ENCODE measurements around the gene PARD6A. TPM values are rescaled to one million over a fixed set of nuclear protein-coding genes. Genes with fewer than 3 reads are reported as not detected.
"Not testable (repeated sequence)": the region's sequence is repeated elsewhere in the genome, so short reads cannot be mapped to it uniquely, and the experiment has no call there.

The PARD6A gene
- total and polyA plus RNA-seq, 5 donors from 2014 or later, result 6.2 to 19.9 (median 17.9) TPM

DNA sequence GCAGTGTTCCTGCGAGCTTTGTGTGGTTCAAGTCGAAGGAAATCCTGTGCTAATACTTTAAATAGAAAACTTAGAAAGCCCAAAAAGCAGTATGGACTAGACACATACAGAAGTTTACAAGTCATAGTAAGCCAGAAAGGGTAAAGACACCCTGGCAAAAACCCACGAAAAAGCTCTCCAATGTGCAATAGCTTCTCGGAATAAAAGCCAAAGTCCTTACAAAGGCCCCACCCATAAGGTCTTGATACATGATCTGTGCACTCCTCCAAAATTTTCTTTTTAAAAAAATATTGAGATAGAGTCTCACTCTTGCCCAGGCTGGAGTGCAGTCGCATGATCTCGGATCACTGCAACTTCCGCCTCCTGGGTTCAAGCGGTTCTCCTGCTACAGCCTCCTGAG, 16.2 kb downstream of the PARD6A start:
- Histone ChIP-seq H3K27me3 (ENCODE audit: control insufficient read depth, insufficient read depth, low read length) (no peaks in the 10 kb centered on the region), H3K4me3 (ENCODE audit: low read depth, low read length) (no peak overlapping the region), H3K36me3 (ENCODE audit: control insufficient read depth, insufficient read depth, low read length) (no peaks in the 10 kb centered on the region), H3K4me1 (ENCODE audit: control insufficient read depth, insufficient read depth, low read length, poor library complexity, severe bottlenecking) (no peaks in the 10 kb centered on the region), H3K9me3 (ENCODE audit: control insufficient read depth in 2 of 2, low read length in 2 of 2) (no peaks in the 10 kb centered on the region), H3K27ac (ENCODE audit: insufficient read depth, low read length, poor library complexity, severe bottlenecking) (no peak overlapping the region)
- Mint-ChIP-seq H3K4me3 (no peak overlapping the region), H3K27me3 (no peaks in the 10 kb centered on the region), H3K36me3 (no peaks in the 10 kb centered on the region), H3K9me3 (no peaks in the 10 kb centered on the region), H3K4me1 (peaks cover 0 to 6% (median 3%) of the 10 kb centered on the region in 4 donors), H3K27ac (peak overlapping the region in 2 of 3 donors; percentile 32 to 76)
- ATAC-seq (ENCODE audit: low read depth in 2 of 2) (no peak), DNase-seq (no peak)

DNA sequence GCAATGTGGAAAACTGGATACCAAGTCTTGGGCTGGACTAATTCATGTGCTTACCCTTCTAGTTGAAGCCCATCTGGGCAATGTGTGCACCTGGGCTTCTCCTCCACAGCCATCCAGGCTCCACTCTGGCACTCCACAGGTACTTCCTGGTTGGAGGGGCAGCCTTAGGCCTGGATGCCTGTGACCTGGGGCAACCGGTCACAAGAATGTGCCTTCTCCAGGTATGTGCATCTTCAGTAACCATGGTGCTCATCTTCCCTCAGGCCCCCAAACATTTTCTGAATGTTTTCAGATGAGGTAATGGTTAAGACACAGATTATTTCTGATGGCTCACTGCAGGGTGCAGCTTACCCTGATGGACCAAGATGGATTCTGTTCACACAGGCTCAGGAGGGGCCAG, 17.0 kb downstream of the PARD6A start:
- Histone ChIP-seq H3K27ac (ENCODE audit: insufficient read depth, low read length, poor library complexity, severe bottlenecking) (no peak overlapping the region), H3K27me3 (ENCODE audit: control insufficient read depth, insufficient read depth, low read length) (no peaks in the 10 kb centered on the region), H3K9me3 (ENCODE audit: control insufficient read depth in 2 of 2, low read length in 2 of 2) (no peaks in the 10 kb centered on the region), H3K36me3 (ENCODE audit: control insufficient read depth, insufficient read depth, low read length) (no peaks in the 10 kb centered on the region), H3K4me3 (ENCODE audit: low read depth, low read length) (no peak overlapping the region), H3K4me1 (ENCODE audit: control insufficient read depth, insufficient read depth, low read length, poor library complexity, severe bottlenecking) (no peaks in the 10 kb centered on the region)
- Mint-ChIP-seq H3K27ac (no peak overlapping the region), H3K4me3 (no peak overlapping the region), H3K4me1 (peaks cover 1 to 8% (median 4%) of the 10 kb centered on the region in 4 donors), H3K36me3 (no peaks in the 10 kb centered on the region), H3K27me3 (no peaks in the 10 kb centered on the region), H3K9me3 (no peaks in the 10 kb centered on the region)
- DNase-seq (no peak), ATAC-seq (ENCODE audit: low read depth in 2 of 2) (no peak)

DNA sequence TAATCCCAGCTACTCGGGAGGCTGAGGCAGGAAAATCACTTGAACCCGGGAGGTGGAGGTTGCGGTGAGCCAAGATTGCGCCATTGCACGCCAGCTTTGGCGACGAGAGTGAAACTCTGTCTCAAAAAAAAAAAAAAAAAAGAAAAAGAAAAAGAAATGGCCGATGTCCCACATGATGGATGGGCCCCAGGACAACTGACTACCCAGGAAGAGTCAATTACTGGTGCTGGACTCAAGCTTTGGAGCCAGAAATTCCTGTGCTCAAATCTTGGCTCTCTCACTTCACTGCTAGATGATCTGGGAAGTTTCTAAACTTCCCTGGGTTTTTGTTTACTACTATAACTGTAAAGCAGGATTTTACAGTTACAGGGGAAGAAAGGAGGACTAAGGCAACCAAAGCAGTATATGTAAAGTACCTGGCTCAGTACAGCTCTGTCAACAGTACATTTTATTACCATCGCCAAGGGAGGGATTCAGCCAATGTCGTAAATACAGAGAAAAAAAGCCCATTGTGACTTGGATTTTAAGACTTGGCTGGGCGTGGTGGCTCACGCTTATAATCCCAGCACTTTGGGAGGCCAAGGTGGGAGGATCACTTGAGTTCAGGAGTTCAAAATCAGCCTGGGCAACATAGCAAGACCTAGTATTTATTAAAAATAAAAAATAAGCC, 17.7 kb downstream of the PARD6A start:
- Mint-ChIP-seq H3K4me3 (no peak overlapping the region), H3K36me3 (no peaks in the 10 kb centered on the region), H3K27ac (no peak overlapping the region), H3K4me1 (peaks cover 0 to 9% (median 4%) of the 10 kb centered on the region in 4 donors), H3K9me3 (no peaks in the 10 kb centered on the region), H3K27me3 (no peaks in the 10 kb centered on the region)
- no peaks in the 10 kb centered on the region for H3K4me1 ChIP-seq (ENCODE audit: control insufficient read depth, insufficient read depth, low read length, poor library complexity, severe bottlenecking)
- no peaks in the 10 kb centered on the region for H3K9me3 ChIP-seq (ENCODE audit: control insufficient read depth in 2 of 2, low read length in 2 of 2)
- DNase-seq (no peak), ATAC-seq (ENCODE audit: low read depth in 2 of 2) (no peak)
- no peak overlapping the region for H3K27ac ChIP-seq (ENCODE audit: insufficient read depth, low read length, poor library complexity, severe bottlenecking)
- no peak overlapping the region for H3K4me3 ChIP-seq (ENCODE audit: low read depth, low read length)
- H3K27me3 ChIP-seq (ENCODE audit: control insufficient read depth, insufficient read depth, low read length), result no peaks in the 10 kb centered on the region
- H3K36me3 ChIP-seq (ENCODE audit: control insufficient read depth, insufficient read depth, low read length), result peaks cover under 1% of the 10 kb centered on the region

DNA sequence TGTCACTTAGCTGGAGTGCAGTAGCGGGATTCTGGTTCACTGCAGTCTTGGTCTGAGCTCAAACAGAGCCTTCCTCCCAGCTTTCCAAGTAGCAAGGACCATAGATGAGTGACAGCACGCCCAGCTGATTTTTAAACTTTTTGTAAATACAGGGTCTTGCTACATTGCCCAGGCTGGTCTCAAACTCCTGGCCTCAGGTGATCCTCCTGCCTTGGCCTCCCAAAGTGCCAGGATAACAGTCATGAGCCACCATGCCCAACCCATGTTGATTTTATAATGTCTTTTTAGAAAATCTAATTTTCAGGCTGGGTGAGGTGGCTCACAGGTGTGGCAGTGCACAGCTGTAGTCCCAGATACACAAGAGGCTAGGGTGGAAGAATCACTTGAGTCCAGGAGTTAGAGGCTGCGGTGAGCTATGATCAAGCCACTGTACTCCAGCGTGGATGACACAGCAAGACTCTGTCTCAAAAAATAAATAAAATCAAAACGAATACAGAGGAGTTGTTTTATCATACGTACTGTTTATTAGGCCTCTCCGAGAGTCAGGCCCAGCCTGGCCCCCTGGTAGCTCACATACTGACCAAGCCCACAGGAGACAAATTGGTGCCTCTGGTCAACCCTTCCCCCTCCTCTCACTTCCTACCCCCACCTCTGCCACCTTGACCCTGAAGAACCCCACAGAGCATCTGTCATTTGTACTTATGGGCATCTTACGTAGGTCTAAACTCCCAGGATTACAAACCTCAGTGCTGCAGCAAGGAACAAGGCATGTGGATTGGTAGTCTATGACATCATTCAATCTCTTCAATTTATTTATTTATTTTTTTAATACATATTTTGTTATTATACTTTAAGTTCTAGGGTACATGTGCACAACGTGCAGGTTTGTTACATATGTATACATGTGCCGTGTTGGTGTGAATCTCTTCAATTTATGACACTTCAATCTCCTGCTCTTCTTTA, 19.5 kb downstream of the PARD6A start:
- Histone ChIP-seq H3K27me3 (ENCODE audit: control insufficient read depth, insufficient read depth, low read length) (no peaks in the 10 kb centered on the region), H3K4me3 (ENCODE audit: low read depth, low read length) (no peak overlapping the region), H3K36me3 (ENCODE audit: control insufficient read depth, insufficient read depth, low read length) (peaks cover 8% of the 10 kb centered on the region), H3K4me1 (ENCODE audit: control insufficient read depth, insufficient read depth, low read length, poor library complexity, severe bottlenecking) (no peaks in the 10 kb centered on the region), H3K9me3 (ENCODE audit: control insufficient read depth in 2 of 2, low read length in 2 of 2) (no peaks in the 10 kb centered on the region), H3K27ac (ENCODE audit: insufficient read depth, low read length, poor library complexity, severe bottlenecking) (no peak overlapping the region)
- Mint-ChIP-seq H3K9me3 (no peaks in the 10 kb centered on the region), H3K4me1 (peaks cover 0 to 12% (median 8%) of the 10 kb centered on the region in 4 donors), H3K36me3 (peaks cover 4% of the 10 kb centered on the region), H3K27me3 (no peaks in the 10 kb centered on the region), H3K4me3 (no peak overlapping the region), H3K27ac (peak overlapping the region in 1 of 3 donors; percentile 39)
- ATAC-seq (ENCODE audit: low read depth in 2 of 2) (no peak), DNase-seq (no peak)

DNA sequence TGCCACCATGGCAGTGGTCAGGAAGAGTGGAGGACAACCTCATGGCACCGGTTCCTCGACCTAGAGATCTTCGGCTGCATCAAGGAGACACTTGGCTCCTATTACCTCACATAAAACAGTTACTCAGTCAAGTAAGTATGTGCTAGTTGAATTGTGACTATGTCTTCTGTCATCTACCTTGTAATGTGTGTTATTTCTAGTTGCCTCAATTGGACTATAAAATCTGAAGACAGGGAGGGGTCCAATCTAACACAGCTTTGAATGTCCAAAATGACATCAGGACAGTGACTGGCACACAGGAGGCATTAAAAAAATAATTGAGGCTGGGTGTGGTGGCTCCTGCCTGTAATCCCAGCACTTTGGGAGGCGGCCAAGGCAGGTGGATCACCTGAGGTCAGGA, 23.0 kb downstream of the PARD6A start:
- Mint-ChIP-seq H3K9me3 (no peaks in the 10 kb centered on the region), H3K36me3 (peaks cover 10% of the 10 kb centered on the region), H3K27ac (peak overlapping the region; percentile 1 to 91 (median 65)), H3K27me3 (no peaks in the 10 kb centered on the region), H3K4me1 (peaks cover 0 to 25% (median 19%) of the 10 kb centered on the region in 4 donors), H3K4me3 (peak overlapping the region in 2 of 4 donors; percentile 27 to 34)
- DNase-seq (no peak), ATAC-seq (ENCODE audit: low read depth in 2 of 2) (no peak)
- Histone ChIP-seq H3K4me1 (ENCODE audit: control insufficient read depth, insufficient read depth, low read length, poor library complexity, severe bottlenecking) (no peaks in the 10 kb centered on the region), H3K4me3 (ENCODE audit: low read depth, low read length) (no peak overlapping the region), H3K27me3 (ENCODE audit: control insufficient read depth, insufficient read depth, low read length) (no peaks in the 10 kb centered on the region), H3K9me3 (ENCODE audit: control insufficient read depth in 2 of 2, low read length in 2 of 2) (no peaks in the 10 kb centered on the region), H3K36me3 (ENCODE audit: control insufficient read depth, insufficient read depth, low read length) (peaks cover 8% of the 10 kb centered on the region), H3K27ac (ENCODE audit: insufficient read depth, low read length, poor library complexity, severe bottlenecking) (no peak overlapping the region)

DNA sequence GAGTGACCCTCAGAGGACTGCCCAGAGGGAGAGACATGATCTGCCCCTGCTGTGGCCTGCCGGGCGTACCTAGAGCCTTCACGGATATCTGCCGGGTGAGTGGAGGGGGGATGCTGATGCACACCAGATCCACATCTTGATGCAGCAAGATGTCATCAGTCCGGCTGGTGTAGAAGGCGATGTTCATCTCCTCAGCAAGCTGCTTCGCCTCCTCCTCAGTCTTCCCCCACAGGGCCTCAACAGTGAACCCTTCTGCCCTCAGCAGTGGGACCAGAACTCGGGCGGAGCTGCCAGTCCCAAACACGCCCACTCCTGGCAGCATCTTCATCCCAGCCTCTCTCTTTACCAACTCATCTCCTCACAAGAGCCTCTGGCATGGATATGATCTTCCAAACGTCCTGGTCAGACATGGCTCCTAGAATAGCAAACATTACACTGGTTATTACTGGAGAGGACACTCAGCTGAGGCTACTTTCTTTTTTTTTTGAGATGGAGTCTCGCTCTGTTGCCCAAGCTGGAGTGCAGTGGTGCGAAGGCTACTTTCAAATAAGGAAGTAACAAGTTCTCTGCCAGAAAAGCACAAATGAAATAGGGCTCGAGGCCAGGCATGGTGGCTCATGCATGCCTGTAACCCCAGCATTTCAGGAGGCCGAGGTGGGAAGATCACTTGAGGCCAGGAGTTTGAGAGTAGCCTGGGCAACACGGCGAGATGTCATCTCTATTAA, 24.8 kb downstream of the PARD6A start:
- no peak for DNase-seq

DNA sequence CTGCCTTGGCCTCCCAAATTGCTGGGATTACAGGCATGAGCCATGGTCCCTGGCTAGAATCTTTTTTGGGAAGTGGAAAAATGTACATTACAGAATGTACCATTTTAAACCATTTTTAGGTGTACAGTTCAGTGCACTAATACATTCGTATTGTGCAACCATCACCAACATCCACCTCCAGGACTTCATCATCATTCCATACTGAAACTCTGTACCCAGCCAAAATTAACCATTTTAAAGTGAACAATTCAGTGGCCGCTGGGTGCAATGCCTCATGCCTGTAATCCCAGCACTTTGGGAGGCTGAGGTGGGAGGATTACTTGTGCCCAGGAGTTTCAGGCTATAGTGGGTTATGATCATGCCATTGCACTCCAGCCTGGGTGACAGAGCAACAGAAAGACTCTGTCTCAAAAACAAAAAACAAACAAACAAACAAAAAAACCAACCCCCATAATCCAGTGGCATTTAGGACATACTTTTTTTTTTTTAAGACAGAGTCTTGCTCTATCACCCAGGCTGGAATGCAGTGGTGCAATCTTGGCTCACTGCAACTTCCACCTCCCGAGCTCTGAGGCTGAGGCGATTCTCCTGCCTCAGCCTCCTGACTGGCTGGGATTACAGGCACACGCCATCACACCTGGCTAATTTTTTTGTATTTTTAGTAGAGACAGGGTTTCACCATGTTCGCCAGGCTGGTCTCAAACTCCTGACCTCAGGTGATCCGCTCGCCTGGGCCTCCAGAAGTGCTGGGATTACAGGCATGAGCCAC, 32.9 kb downstream of the PARD6A start:
- not testable (repeated sequence) for H3K36me3 ChIP-seq (ENCODE audit: control insufficient read depth, insufficient read depth, low read length); H3K27me3 ChIP-seq (ENCODE audit: control insufficient read depth, insufficient read depth, low read length); H3K9me3 Mint-ChIP-seq; H3K4me1 Mint-ChIP-seq; ATAC-seq (ENCODE audit: low read depth in 2 of 2); H3K4me3 ChIP-seq (ENCODE audit: low read depth, low read length); H3K27ac ChIP-seq (ENCODE audit: insufficient read depth, low read length, poor library complexity, severe bottlenecking); H3K27me3 Mint-ChIP-seq; H3K9me3 ChIP-seq (ENCODE audit: control insufficient read depth in 2 of 2, low read length in 2 of 2); DNase-seq; H3K4me3 Mint-ChIP-seq; H3K4me1 ChIP-seq (ENCODE audit: control insufficient read depth, insufficient read depth, low read length, poor library complexity, severe bottlenecking); H3K27ac Mint-ChIP-seq
- peaks cover 15% of the 10 kb centered on the region for H3K36me3 Mint-ChIP-seq

More for the DNA sequence above, 24.8 kb downstream of the PARD6A start:
- Mint-ChIP-seq H3K27me3 (no peaks in the 10 kb centered on the region), H3K4me1 (peaks cover 0 to 25% (median 19%) of the 10 kb centered on the region in 4 donors), H3K36me3 (peaks cover 12% of the 10 kb centered on the region), H3K27ac (peak overlapping the region; percentile 49 to 89 (median 85)), H3K4me3 (no peak overlapping the region), H3K9me3 (no peaks in the 10 kb centered on the region)
- Histone ChIP-seq H3K9me3 (ENCODE audit: control insufficient read depth in 2 of 2, low read length in 2 of 2) (no peaks in the 10 kb centered on the region), H3K27ac (ENCODE audit: insufficient read depth, low read length, poor library complexity, severe bottlenecking) (peak overlapping the region; percentile 15), H3K4me1 (ENCODE audit: control insufficient read depth, insufficient read depth, low read length, poor library complexity, severe bottlenecking) (no peaks in the 10 kb centered on the region), H3K4me3 (ENCODE audit: low read depth, low read length) (no peak overlapping the region), H3K27me3 (ENCODE audit: control insufficient read depth, insufficient read depth, low read length) (no peaks in the 10 kb centered on the region), H3K36me3 (ENCODE audit: control insufficient read depth, insufficient read depth, low read length) (peaks cover 8% of the 10 kb centered on the region)
- ATAC-seq (ENCODE audit: low read depth in 2 of 2), result no peak
